HG03175 (cell line): Measurements from ENCODE around the gene PER2.

ENCODE experiments used
- ATAC-seq: cut with Tn5 transposase; IDR thresholded peaks from one replicate; pipeline ENCODE4 v1.9.1; 2021; ENCODE audit warnings: mild to moderate bottlenecking, moderate library complexity; ENCODE audit not compliant: unreplicated experiment

The PER2 gene

DNA sequence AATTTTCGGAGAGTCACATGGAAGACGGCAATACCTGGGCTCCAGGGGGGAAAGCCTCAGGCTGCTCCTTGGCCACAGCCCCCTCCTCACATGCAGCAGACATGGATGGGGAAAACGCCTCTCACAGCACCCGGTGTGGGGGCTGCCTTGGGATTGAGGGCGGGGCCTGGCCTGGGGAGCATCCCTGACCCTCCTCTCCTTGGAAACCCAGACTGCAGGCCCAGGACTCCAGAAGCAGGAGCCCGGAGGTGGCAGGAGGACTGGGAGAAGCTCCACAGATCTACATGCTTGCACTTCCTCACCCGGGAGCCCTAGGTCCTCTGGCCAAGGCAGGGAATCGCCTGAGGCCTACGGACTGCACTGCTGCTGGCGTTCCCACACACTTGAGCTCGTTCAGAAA is 36.4 kb downstream of the PER2 start:
- ATAC-seq, result no peak

DNA sequence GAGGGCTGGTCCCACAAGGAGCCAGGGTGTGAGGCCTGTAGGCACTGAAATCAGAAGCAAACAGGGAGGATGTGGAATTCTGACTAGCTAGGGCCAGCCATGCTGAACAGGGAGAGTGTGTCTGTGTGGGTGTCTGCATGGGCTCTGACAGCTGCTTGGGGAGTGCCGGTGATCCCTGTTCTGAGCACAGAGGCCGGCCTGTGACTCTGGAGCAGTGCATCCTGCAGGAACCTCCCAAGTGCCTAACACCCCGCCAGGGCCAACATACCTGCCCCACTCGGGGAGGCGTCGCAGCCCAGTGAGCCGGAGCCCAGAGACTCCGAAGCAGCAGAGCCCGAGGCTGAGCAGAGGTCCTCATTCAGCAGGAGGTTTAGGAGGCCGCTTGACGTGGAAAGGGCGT is 37.1 kb downstream of the PER2 start:
- ATAC-seq, result no peak

DNA sequence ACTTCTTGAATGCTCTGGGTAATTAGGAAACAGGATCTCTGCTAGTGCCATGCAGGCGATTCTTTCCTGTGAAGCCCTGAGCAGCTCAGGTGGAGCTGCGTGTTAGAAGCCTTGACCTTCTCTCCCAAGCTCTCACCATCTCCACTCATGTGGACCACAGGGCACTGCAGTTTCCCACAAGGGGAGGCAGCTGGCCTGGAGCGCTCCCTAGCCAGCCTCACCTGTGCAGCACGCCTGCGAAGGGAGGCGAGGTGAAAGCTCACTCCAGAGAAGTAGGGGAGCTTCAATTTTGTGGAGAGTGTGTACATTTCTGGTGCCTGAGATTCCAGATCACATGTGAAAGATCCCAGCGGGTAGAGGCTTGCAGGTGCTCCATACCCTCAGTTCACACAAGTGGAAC is 37.5 kb downstream of the PER2 start:
- no peak for ATAC-seq

DNA sequence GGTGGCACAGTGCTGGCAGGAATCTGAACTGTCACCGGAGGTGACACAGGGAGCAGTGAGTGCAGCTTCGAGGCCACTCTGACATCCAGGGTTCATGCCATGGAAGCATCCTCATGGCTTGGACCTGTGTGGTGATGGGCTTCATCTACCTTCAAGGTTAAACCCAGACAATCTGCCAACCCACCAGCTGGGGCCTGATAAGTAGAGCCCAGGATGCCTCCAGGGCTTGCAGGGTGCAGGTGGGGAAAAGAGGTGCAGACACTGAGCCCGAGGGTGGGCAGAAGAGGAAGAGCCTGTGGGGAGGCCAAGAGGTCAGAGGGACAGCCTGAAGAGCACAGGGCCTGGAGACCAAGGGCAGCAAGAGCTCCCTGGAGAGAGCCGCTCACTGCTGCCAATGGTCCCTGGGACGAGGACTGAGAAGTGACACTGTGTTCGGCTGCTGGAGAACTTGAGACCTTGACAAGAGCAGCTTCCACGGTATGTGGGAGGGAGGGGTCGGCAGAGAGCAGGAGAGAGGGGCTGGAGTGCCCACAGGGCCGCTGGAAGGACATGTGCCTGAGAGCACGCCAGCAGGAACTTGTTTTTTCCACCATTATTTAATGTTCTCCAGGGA is 40.5 kb downstream of the PER2 start:
- no peak for ATAC-seq

DNA sequence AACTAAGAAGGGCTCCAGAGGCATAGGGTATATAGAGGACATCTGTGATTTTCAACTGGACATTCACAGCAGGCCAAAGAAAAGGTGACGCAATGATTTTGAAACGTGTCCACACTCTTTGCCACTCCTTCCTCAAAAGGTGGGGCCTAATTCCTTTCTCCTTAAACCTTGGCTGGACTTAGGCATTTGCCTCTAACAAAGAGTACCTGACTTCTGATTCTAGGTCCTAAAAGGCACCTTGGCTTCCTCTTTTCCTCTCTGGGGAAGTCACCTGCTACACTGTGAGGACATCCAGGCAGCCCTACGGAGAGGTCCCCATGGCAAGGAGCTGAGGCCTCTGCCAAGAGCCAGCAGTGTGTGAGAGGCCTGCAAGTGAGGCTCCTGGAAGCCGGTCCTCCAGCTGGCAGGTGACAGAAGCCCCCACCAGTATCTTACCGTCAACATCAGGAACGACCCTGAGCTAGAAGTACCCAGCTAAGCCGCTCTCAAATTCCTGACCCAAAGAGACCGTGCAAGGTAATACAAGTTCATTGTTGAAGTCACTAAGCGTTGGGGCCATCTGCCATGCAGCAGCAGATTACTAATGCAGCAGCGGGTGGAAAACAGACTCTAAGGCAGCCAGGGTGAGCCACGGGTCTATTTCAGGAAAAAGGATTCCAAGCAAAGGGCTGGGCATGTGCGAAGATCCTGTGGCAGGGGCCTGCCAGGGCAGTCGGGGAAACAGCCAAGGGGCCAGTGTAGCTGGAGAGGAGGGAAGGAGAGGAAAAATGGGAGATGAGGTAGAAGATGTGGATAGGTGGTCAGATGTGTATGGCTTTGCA is 41.2 kb downstream of the PER2 start:
- no peak for ATAC-seq

DNA sequence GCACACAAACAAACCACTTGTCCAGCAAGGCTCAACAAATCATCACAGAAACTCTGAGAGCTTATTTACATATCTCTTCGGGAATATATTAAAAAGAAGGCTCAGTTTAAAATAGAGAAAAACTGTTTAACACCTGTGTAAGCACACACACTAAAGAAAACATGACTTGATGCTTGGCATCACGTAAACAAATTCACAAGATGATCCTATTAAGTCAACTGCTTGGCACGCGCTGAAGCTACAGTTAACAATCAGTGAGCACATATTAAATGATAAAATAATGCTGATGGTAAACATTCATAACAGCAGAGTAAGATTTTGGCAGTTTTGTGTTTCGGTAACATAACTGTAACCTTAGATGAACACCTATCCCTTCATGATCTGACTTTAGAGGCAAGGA is 44.3 kb downstream of the PER2 start:
- no peak for ATAC-seq

DNA sequence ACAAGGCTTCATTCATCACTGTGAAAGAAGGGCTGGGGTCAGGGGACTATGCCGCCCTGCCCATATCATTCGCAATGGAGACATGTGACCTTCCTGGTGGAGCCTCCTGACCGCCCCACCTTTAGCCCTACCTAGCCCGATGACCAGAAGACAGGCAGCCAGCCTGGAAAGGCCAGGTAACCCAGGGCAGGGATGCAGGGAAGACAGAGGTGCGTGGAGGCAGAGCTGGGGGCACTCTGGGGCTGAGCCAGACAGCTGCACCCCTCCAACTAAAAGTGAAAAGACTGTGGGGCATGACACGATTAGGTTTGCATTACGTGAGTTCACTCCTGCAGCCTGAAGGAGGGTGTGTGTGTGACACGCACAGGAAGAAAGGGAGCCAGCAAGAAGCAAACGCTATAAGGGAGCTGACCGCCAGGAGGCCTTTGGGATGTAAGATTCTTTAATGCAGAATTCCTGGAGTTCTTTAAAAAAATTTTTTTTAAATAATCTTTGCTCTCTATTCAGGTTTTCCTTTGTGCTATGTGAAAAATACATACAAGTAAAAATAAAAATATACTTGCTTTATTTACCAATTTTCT is 44.8 kb downstream of the PER2 start:
- ATAC-seq, result no peak

DNA sequence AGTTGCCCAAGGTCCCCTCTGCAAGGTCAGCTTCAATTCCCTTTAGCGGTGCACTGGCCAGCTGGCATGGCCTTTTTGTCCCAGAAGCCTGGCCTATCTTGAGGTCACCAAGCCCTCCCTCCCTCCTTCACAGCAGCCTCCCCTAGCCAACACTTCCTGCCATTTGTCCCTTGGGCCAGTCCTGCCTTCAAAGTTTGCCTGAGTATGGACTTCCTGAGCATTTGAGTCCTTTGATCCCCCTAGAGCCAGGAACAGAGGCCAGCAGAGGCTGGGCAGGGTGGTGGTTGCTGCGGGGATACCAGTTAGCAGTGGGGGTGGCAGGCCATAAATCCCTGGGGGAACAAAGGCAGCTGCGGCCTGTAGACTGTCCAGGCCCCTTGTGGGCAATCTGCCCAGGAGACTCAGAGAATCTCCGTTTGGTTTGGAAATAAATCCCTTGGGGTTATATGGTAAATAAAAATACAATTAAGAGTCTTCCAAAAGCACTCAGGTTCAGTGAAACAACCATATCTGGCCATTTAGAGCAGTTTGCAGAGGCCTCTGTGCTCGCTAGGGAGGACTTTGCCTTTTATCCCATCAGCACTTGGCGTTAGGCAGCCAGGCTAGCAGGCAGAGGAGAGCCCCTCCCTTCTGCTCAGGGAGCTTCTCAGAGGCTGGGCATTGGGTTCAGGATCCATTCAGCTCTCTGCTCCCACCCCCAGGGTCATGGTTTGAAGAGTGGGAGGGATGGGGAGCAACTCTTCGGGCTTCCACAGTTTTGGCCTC is 45.5 kb downstream of the PER2 start:
- ATAC-seq, result no peak

DNA sequence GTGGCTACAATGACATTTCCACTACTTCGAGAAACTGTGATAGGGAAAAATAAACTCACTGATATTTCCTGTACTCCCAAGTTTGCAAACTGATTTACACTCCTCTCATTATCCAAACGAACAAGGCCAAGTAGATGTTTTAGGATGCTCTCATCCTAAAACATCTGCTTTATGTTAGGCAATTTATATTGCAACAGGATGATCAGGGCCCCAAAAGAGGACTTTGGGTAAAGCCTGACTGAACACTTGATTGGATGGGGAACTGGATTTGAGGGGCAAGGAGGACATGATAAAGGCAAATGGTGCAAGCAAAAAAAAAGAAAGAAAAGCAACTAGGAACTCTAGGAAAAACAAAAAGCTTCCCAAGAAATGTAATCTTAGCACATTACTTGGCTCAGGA is 46.4 kb downstream of the PER2 start:
- ATAC-seq, result no peak

DNA sequence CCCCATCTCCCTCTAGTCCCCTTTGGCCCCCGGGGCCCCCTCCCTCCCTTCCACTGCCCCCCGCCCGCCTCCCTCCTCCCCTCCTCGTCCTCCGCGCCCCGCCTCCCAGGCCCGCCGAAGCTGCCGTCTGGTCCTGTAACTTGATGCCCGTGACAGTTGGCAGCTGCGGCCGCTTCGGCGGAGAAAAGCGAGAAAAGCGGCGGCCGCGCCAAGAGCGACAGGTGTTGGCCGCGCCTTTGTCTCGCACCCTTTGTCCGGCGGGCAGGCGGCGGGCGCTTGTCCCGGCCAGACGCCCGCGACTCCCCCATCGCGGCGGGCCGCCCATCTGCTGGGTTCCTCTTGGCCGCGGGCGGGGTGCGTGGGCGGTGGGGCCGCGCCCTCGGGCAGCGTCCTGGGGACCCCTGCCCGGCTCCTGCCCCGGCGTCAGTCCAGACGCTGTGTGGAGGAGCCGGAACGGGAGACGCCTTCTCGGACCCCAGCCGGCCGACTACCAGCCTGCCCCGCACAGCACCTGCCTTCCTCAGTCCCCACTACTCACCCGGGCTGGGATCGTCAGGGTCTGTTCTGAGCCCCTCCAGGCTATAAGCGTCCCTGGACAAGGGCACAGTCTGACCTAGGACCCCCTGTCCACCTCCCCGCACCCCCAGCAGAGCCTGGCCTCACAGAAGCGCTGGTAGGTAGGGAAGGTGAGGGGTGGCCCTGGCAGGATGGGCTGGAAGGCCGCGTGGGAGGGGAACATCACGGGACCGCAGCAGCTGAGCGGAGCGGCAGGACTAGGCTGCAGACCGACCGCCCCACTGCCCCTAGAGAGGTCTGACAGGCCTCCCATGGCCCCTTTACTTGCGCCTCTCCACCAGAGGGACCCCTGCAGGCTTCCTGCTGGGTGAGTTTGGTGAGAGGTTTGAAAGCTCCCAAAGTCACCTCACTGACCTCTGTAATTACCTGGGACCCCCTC is 47.4 kb downstream of the PER2 start:
- ATAC-seq, result no peak

DNA sequence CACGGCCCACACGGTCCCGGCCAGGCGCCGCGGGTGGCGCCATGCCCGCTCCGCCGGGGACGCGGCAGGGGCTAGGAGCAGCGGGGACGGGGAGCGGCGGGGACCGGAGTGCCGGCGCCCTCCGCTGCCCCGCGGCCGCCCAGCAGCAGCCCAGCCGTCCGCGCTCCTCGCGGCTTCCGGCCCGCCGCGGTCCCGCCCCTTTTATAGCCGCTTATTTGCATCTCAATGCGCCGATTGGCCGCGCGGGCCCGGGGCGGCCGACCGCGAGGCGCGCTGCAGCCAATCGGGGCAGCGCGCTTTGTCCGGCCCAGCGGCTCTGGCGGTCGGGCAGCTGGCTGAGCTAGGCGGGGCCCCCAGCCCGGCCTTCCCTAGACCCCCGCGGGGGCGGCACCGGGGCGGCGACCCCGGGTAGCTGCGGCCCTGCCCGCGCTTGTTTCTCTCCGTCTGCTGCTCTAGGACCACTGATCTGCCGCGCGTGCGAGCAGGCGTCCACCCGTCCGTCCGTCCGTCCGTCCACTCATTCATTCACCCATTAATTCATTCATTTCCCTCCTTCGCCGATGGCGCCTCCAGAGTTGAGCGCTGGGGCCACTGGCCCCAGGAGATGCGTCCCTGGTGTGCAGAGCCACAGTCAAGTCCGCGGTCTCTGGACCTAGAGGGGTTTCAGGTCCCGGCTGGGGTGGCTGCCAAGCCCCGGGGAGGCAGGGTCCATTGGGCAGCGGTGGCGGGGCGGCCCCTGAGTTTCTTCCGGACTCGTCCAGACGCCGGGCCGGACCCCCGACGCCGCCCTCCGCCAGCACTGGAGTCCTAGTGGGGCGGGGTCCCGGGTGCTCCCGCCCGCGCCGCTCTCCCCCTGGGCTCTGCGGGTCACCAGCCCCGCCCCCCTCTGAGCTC is 48.3 kb downstream of the PER2 start, which contains the start of gene HES6:
TSS of gene HES6 (minus strand) at position 176 of the 894 bp plus-strand sequence. CDS start at position 43, 133 bp downstream.
- ATAC-seq, result peak; percentile 88

DNA sequence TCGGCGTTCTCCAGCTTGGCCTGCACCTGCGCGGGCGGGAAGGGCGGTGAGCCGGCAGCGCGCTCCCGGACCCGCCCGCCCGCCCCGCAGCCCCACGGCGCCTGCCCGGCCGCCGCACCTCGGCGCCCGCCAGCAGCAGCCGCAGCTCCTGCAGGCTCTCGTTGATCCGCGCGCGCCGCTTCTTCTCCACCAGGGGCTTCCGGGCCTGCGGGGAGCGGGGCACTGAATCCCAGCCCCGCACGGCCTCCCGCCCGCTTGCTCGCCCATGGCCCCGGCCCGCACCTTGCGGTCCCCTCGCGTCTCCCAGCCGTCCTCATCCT is 48.9 kb downstream of the PER2 start:
- peak; percentile 12 for ATAC-seq

DNA sequence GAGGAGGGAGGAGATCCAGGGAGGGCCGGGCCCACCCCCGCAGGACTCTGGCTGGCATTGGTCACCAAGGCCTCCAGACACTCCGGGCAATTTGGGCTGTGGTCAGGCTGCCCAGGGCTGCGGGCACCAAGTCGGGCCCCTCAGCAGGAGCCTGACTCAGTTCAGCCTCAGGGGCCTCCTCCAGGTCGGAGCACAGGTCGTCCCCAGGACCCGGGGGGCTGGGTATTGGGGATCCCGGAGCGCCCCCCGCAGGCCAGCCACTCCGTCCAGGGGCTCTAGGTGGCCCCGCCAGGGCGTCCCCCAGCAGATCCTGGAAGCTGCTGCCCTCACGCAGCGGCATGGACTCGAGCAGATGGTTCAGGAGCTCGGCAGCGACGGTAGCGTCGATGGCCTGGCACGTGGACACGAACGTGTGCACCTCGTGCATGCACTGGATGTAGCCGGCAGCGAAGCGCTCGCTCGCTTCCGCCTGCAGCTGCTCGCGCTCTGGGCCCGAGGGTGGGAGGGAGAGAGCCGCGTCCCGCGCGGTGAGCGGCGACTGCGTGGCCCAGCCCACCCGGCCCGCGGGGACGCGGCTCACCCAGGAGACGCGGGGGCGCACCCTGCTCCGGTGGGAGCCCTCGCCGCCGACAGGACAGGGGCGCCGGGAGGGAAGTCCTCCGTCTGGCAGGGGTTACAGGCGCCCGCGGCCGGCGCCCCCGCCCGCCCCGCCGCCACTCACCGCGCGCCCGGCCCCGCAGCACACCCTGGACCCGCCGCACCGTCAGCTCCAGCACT is 49.5 kb downstream of the PER2 start:
- no peak for ATAC-seq

DNA sequence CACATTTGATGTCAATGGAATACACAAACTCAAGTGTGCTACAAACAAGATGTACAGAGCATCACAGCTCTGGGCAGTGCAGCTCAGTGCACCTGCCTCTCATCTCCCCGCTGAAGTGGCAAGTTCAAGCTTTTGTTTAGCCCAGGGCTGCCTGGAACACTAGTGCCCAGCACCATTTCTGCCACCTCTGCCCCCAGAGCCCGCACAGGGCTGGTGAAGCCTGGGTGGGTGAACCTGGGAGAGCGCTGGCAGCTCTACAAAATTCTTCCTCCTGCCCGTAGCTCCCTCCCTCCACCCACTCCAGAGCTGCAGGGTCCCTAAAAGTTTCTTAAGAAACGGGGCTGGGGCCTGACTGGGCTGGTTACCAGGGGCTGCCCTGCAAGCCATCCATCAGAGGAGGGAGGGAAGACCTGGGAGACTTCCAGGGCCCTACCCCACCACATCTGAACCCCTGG is 50.1 kb downstream of the PER2 start:
- ATAC-seq, result no peak

DNA sequence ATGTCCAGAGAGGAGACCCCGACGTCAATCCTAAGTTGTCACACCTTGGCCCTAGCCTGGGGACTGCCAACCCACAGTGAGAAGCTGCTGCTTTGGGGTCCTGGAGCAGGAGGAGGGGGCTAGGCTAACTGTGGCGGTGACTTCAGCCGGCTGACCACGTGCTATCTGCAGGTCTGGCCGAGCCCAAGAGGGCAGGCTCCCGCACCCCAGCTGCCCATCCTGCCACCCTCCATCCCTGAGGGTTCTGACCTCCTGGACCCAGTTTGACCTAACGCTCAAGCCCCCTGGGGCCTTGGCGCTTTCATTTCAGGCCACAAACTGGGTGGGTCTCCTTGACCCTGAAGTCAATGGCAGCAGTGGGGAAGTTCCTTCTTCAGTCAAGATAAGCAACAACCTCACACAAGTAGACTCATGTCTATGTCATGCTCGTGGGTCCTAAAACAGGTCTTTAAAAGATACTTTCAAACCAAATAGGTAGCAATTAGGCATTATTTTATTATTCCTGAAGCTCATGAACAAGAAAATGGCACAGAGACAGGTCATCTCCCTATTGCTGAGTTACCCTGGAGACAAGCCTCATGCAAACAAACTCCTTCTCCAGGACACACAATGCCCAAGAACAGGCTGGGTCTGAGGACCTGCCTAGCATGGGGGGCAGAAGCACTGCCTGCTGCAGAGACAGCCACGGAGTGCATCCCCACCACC is 50.8 kb downstream of the PER2 start:
- ATAC-seq, result no peak

DNA sequence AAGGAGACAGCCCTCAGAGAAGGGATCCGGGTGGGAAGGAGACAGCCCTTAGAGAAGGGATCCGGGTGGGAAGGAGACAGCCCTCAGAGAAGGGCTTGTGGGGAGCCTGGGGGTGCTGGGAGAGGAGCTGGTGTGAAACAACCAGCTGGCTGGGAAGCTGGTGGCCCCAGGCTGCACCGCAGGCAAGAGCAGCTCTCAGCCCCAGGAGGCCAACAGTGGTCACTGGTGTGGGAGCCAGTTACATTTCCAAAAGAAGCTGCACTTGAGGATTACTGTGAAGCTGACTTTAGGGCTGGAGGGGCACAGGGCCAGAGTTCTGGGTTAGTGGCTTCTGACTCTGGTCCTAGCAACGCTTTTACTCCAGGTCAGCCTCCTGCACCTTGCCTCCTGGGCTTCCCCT is 51.8 kb downstream of the PER2 start:
- no peak for ATAC-seq

DNA sequence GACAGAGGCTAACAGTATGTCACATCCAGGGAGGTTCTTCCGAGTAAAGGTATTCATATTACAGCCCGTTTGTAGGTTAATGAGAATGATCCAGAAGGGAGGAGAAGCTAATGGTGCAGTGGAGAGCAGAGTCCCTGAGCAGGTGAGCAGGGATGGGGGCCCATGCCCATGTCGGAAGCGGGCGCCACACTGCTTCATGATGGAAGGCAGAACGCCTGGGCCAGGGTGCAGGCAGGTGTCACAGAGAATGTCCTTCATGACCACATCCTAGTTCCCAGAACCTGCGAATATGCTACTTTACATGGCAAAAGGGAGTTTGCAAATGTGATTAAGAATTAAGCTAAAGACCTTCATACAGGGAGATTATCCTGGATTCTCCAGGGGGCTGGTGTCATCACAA is 52.6 kb downstream of the PER2 start:
- no peak for ATAC-seq

DNA sequence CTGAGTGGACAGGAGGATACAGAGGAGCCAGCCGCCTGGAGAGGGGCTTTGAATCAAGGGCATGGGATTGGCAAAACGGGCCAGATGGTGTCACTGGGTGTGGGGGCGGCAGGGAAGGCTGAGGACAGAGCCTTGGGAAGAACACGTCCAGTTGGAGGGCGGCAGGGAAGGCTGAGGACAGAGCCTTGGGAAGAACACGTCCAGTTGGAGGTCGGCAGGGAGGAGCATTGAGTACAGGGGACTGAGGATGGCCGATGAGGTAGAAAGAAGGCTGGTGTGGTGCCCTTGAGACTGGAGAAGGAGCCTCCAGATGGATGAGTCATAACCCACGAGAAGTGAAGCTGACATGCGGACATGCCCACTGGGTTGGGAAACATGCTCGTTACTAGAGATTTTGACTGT is 53.1 kb downstream of the PER2 start:
- no peak for ATAC-seq
